ENCODE results near the gene STAB2. TPM values are rescaled to one million over a fixed set of nuclear protein-coding genes. Genes with fewer than 3 reads are reported as not detected.

STAB2 gene
- total RNA-seq, 1 experiment from 2014 or later, result not detected

DNA sequence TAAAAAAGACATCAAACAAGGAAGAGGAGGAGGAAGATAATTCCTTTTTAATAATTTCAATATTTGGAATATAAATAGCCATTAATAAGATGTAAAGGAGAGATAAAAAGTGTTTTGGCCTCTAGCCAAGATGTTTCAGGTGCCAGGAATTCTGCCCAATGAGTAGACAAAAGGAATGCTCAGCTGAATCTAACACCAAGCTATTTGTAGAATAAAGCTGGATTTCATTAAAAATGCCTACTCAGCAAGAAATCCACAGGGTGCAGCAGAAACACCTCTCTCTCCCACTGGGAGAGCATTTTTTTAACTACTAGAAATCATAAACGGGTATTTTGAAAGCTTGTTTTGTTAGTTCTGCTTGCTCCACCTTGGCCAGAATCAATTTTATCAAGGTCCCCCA lies 4.1 kb upstream of the STAB2 start:
- no peaks in the 10 kb centered on the region for H3K9me3 ChIP-seq (ENCODE audit: control insufficient read depth in 1 of 2, insufficient read depth in 1 of 2, low read depth in 1 of 2, low read length in 2 of 2)
- H3K79me2 ChIP-seq (ENCODE audit: insufficient read depth, low read length), result no peaks in the 10 kb centered on the region
- no peaks in the 10 kb centered on the region for H4K20me1 ChIP-seq (ENCODE audit: insufficient read depth)
- ChIA-PET RAD21 (ENCODE audit: low non-redundant PET in 1 of 2, low total read pairs in 2 of 2, uncharacterized antibody in 2 of 2, unreplicated experiment in 2 of 2) (no interaction called here), CTCF (interaction anchor here (3.4 kb wide), 1 partner anchor 50 kb away, joined by 21 read pairs; no protein-coding TSS in a partner anchor), POLR2A (no interaction called here)
- H2AFZ ChIP-seq (ENCODE audit: low read depth, low read length, poor library complexity, severe bottlenecking), result no peak overlapping the region
- no peak for DNase-seq (ENCODE audit: low read depth, low spot score)
- no peak for ATAC-seq
- no peaks in the 10 kb centered on the region for H3K27me3 ChIP-seq (ENCODE audit: insufficient read depth, low read length)
- intact Hi-C loops (cut with micrococcal nuclease), result no loop called here
- H3K36me3 ChIP-seq (ENCODE audit: control insufficient read depth in 1 of 2, insufficient read depth in 2 of 2, low read length in 2 of 2), result no peaks in the 10 kb centered on the region
- no TSS peak for BruUV-seq (replicated peaks)
- H3K9me2 ChIP-seq (ENCODE audit: insufficient read depth), result no peaks in the 10 kb centered on the region
- no peak overlapping the region for H3K27ac ChIP-seq (ENCODE audit: low read depth, low read length)
- no peak overlapping the region for H3K4me3 ChIP-seq (replicated peaks in 1 of 2; ENCODE audit: low read depth in 1 of 2, low read length in 2 of 2)
- no peak overlapping the region for H3K4me2 ChIP-seq (ENCODE audit: low read length)
- no peak overlapping the region for H3K9ac ChIP-seq (ENCODE audit: low read length)
- H3K4me1 ChIP-seq (ENCODE audit: control insufficient read depth in 1 of 2, insufficient read depth in 2 of 2, low read length in 2 of 2), result no peaks in the 10 kb centered on the region
- TF ChIP-seq RAD21 (IDR thresholded peaks at IDR 0.05; ENCODE audit: low read depth), result no peak
- TF ChIP-seq, protein P1, sequence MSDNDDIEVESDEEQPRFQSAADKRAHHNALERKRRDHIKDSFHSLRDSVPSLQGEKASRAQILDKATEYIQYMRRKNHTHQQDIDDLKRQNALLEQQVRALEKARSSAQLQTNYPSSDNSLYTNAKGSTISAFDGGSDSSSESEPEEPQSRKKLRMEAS (IDR thresholded peaks at IDR 0.05), result no peak
- no peak for TF ChIP-seq ZFX (IDR thresholded peaks at IDR 0.05)
- TF ChIP-seq ELF1 (IDR thresholded peaks at IDR 0.05; ENCODE audit: borderline replicate concordance, low read depth), result no peak
- TF ChIP-seq SP1 (IDR thresholded peaks at IDR 0.05; ENCODE audit: low read depth), result no peak
- TF ChIP-seq YY1 (IDR thresholded peaks at IDR 0.05; ENCODE audit: extremely low read depth, insufficient replicate concordance, low read depth, low read length), result no peak

DNA sequence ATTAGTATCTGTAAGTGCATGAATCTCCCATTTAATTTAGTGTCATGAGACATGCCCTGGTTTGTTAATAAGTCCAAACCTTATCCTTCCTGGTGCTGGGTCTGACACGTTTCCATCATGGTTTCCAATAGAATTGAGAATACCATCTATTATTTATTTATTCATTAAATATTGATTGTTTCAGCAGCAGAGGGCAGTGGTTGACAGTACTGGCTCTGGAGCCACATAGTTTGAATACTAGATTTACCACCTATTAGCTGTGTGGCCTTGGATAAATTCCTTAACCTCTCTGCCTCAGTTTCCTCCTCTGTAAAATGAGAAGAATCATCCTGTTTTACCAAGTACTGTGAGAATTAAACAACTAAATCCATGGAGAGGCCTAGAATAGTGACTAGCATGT lies 941 bp upstream of the STAB2 start:
- TF ChIP-seq, protein P2, sequence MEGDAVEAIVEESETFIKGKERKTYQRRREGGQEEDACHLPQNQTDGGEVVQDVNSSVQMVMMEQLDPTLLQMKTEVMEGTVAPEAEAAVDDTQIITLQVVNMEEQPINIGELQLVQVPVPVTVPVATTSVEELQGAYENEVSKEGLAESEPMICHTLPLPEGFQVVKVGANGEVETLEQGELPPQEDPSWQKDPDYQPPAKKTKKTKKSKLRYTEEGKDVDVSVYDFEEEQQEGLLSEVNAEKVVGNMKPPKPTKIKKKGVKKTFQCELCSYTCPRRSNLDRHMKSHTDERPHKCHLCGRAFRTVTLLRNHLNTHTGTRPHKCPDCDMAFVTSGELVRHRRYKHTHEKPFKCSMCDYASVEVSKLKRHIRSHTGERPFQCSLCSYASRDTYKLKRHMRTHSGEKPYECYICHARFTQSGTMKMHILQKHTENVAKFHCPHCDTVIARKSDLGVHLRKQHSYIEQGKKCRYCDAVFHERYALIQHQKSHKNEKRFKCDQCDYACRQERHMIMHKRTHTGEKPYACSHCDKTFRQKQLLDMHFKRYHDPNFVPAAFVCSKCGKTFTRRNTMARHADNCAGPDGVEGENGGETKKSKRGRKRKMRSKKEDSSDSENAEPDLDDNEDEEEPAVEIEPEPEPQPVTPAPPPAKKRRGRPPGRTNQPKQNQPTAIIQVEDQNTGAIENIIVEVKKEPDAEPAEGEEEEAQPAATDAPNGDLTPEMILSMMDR (IDR thresholded peaks at IDR 0.05 in 2 of 3, conservative IDR thresholded peaks at IDR 0.05 in 1 of 3; ENCODE audit: borderline replicate concordance in 1 of 3, insufficient read depth in 1 of 3, low read depth in 2 of 3, low read length in 2 of 3), result peak in 2 of 3 experiments; percentile 20 to 44; a peak in 2 of 6 replicates
- TF ChIP-seq POLR2AphosphoS5 (IDR thresholded peaks at IDR 0.05; ENCODE audit: low read depth, low read length), result no peak
- peak; percentile 39 for TF ChIP-seq RAD21 (IDR thresholded peaks at IDR 0.05; ENCODE audit: low read depth)

More for the DNA sequence above, 941 bp upstream of the STAB2 start:
- intact Hi-C loops (cut with micrococcal nuclease), result no loop called here
- H3K27me3 ChIP-seq (ENCODE audit: insufficient read depth, low read length), result no peaks in the 10 kb centered on the region
- no peaks in the 10 kb centered on the region for H3K36me3 ChIP-seq (ENCODE audit: control insufficient read depth in 1 of 2, insufficient read depth in 2 of 2, low read length in 2 of 2)
- no peak overlapping the region for H3K4me3 ChIP-seq (replicated peaks in 1 of 2; ENCODE audit: low read depth in 1 of 2, low read length in 2 of 2)
- H3K79me2 ChIP-seq (ENCODE audit: insufficient read depth, low read length), result no peaks in the 10 kb centered on the region
- POLR2A ChIA-PET, result no interaction called here
- no peak; the same call in 1 of the 2 replicates for ATAC-seq
- H3K4me2 ChIP-seq (ENCODE audit: low read length), result no peak overlapping the region
- no peaks in the 10 kb centered on the region for H3K9me3 ChIP-seq (ENCODE audit: control insufficient read depth in 1 of 2, insufficient read depth in 1 of 2, low read depth in 1 of 2, low read length in 2 of 2)
- no peak for DNase-seq (ENCODE audit: low read depth, low spot score)
- H3K27ac ChIP-seq (ENCODE audit: low read depth, low read length), result no peak overlapping the region
- no peak overlapping the region for H3K9ac ChIP-seq (ENCODE audit: low read length)
- CTCF ChIA-PET, result interaction anchor here (0.9 to 1.6 kb wide), 2 partner anchors 47 to 284 kb away, joined by 3 to 10 read pairs; no protein-coding TSS in a partner anchor
- no peaks in the 10 kb centered on the region for H3K4me1 ChIP-seq (ENCODE audit: control insufficient read depth in 1 of 2, insufficient read depth in 2 of 2, low read length in 2 of 2)
- H4K20me1 ChIP-seq (ENCODE audit: insufficient read depth), result no peaks in the 10 kb centered on the region
- RAD21 ChIA-PET (ENCODE audit: low non-redundant PET in 1 of 2, low total read pairs in 2 of 2, uncharacterized antibody in 2 of 2, unreplicated experiment in 2 of 2), result no interaction called here
- no TSS peak for BruUV-seq (replicated peaks)
- H3K9me2 ChIP-seq (ENCODE audit: insufficient read depth), result no peaks in the 10 kb centered on the region
- no peak overlapping the region for H2AFZ ChIP-seq (ENCODE audit: low read depth, low read length, poor library complexity, severe bottlenecking)
